Tibial artery (tissue), 4 donors: Measurements from ENCODE around the gene SARNP.
A peak's percentile ranks its signal among the peaks of the same experiment; 100 is the strongest.

ENCODE experiments used
- DNase-seq, 2 donors: peaks; one replicate each; pipeline ENCODE4 v3.0.0-alpha.2; 2019
- H3K27ac ChIP-seq, 2 donors: fragments of 200-600 bp; sonication (generic) in 1 of 2; 1 replicate in 1 of 2; 2 replicates in 1 of 2; pipeline ENCODE4 v1.5.1; 2018 to 2019; ENCODE audit warnings: mild to moderate bottlenecking in 1 of 2
- H3K27me3 ChIP-seq, 2 donors: fragments of 200-600 bp; sonication (generic) in 1 of 2; one replicate each; pipeline versions ENCODE4 v1.5.1 to v1.6.0; 2016 to 2019
- H3K36me3 ChIP-seq, 3 donors: fragments of 200-600 bp; sonication (generic) in 2 of 3; one replicate each; pipeline ENCODE4 v1.5.1; 2016 to 2019; ENCODE audit warnings: mild to moderate bottlenecking in 2 of 3
- H3K4me1 ChIP-seq, 4 donors: fragments of 200-600 bp; sonication (generic) in 2 of 4; 1 replicate in 3 of 4; 2 replicates in 1 of 4; pipeline ENCODE4 v1.5.1; 2016 to 2019
- H3K4me3 ChIP-seq, 2 donors: fragments of 200-600 bp; sonication (generic) in 1 of 2; 1 replicate in 1 of 2; 2 replicates in 1 of 2; pipeline ENCODE4 v1.5.1; 2018 to 2019; ENCODE audit warnings: mild to moderate bottlenecking in 2 of 2
- H3K9me3 ChIP-seq, 3 donors: fragments of 200-600 bp; sonication (generic) in 1 of 3; one replicate each; pipeline ENCODE4 v1.5.1; 2016 to 2019
- CTCF ChIP-seq, 2 experiments: fragments of 200-600 bp in 1 of 2; fragments of 450-650 bp in 1 of 2; IDR thresholded peaks; one replicate each; pipeline ENCODE4 v1.5.1; 2017 to 2019; ENCODE audit warnings: antibody characterized with exemption in 2 of 2, mild to moderate bottlenecking in 1 of 2, moderate library complexity in 1 of 2
- intact Hi-C: fragments of 100-400 bp; cut with DNase I; formaldehyde crosslinking; loops from one replicate; pipeline ENCODE4 v1.15.0; 2023; ENCODE audit warnings: low total_unique reads

Gene SARNP

GRCh38 chr12:55717011-55718007 is 100.2 kb downstream of the SARNP start:
- Histone ChIP-seq H3K4me3 (peak overlapping the region; percentile 62 to 63), H3K36me3 (no peaks in the 10 kb centered on the region), H3K27ac (peak overlapping the region; percentile 96 to 98), H3K9me3 (no peaks in the 10 kb centered on the region), H3K4me1 (peaks cover 5 to 90% (median 80%) of the 10 kb centered on the region in 4 donors), H3K27me3 (no peaks in the 10 kb centered on the region)
- DNase-seq: no peak
- intact Hi-C loops: no loop called here
- TF ChIP-seq CTCF (IDR thresholded peaks at IDR 0.05): no peak

GRCh38 chr12:55716582-55716957 is 101.0 kb downstream of the SARNP start:
- no peak for TF ChIP-seq CTCF (IDR thresholded peaks at IDR 0.05)

GRCh38 chr12:55715833-55716581 is 101.5 kb downstream of the SARNP start, which contains the start of gene BLOC1S1:
Gene BLOC1S1 (plus strand): TSS chr12:55716046. CDS start chr12:55716052, 6 bp downstream.
- Histone ChIP-seq H3K27ac (peak within 1 kb of the TSS; percentile 96 to 98), H3K4me3 (peak within 1 kb of the TSS; percentile 62 to 63), H3K27me3 (no peaks in the 10 kb centered on the region), H3K4me1 (peaks cover under 1 to 92% (median 75%) of the 10 kb centered on the region in 4 donors), H3K36me3 (no peaks in the 10 kb centered on the region), H3K9me3 (no peaks in the 10 kb centered on the region)
- peak; percentile 93 to 97 for DNase-seq
- TF ChIP-seq CTCF (IDR thresholded peaks at IDR 0.05): peak in 1 of 2 experiments; percentile 17
- intact Hi-C loops: no loop called here

More at GRCh38 chr12:55716582-55716957, 101.0 kb downstream of the SARNP start:
- peak overlapping the region; percentile 96 to 98 for H3K27ac ChIP-seq
- DNase-seq: no peak
- no peaks in the 10 kb centered on the region for H3K27me3 ChIP-seq
- peaks cover 5 to 91% (median 80%) of the 10 kb centered on the region in 4 donors for H3K4me1 ChIP-seq
- intact Hi-C loops: no loop called here
- H3K4me3 ChIP-seq: peak overlapping the region; percentile 62 to 63
- H3K9me3 ChIP-seq: no peaks in the 10 kb centered on the region
- H3K36me3 ChIP-seq: no peaks in the 10 kb centered on the region

GRCh38 chr12:55715169-55715764 is 102.3 kb downstream of the SARNP start:
- H3K9me3 ChIP-seq: no peaks in the 10 kb centered on the region
- no peak for DNase-seq
- TF ChIP-seq CTCF (IDR thresholded peaks at IDR 0.05): no peak
- peak overlapping the region; percentile 96 to 98 for H3K27ac ChIP-seq
- intact Hi-C loops: no loop called here
- peaks cover 0 to 92% (median 70%) of the 10 kb centered on the region in 4 donors for H3K4me1 ChIP-seq
- H3K4me3 ChIP-seq: peak overlapping the region; percentile 62 to 63
- H3K27me3 ChIP-seq: no peaks in the 10 kb centered on the region
- no peaks in the 10 kb centered on the region for H3K36me3 ChIP-seq

- H3K27me3 ChIP-seq: no peaks in the 10 kb centered on the region
- peaks cover 0 to 92% (median 66%) of the 10 kb centered on the region in 4 donors for H3K4me1 ChIP-seq
- no peak for DNase-seq
- H3K27ac ChIP-seq: peak overlapping the region; percentile 96 to 98
- intact Hi-C loops: no loop called here
- no peak overlapping the region for H3K4me3 ChIP-seq
- H3K36me3 ChIP-seq: no peaks in the 10 kb centered on the region
- no peaks in the 10 kb centered on the region for H3K9me3 ChIP-seq
- no peak for TF ChIP-seq CTCF (IDR thresholded peaks at IDR 0.05)
Measured at GRCh38 chr12:55713721-55714120, 103.8 kb downstream of the SARNP start.
